Measurements from ENCODE around the gene STK38L.

Gene STK38L

GRCh38 chr12:27237790-27238771, 6.0 kb upstream of the STK38L start:
- no peaks in the 10 kb centered on the region for H3K27me3 ChIP-seq (ENCODE audit: insufficient read depth, low read length)
- H3K9me3 ChIP-seq (ENCODE audit: low read length), result no peaks in the 10 kb centered on the region
- no peak overlapping the region for H2AFZ ChIP-seq (ENCODE audit: low read depth, low read length)
- H3K4me1 ChIP-seq (ENCODE audit: insufficient read depth, low read length), result no peaks in the 10 kb centered on the region
- no peaks in the 10 kb centered on the region for H3K36me3 ChIP-seq (ENCODE audit: insufficient read depth, low read length)
- H3K4me3 ChIP-seq (ENCODE audit: low read length), result no peak overlapping the region

- no peak overlapping the region for H3K4me3 ChIP-seq (ENCODE audit: low read length)
- peak overlapping the region; percentile 80 for H2AFZ ChIP-seq (ENCODE audit: low read depth, low read length)
- no peaks in the 10 kb centered on the region for H3K36me3 ChIP-seq (ENCODE audit: insufficient read depth, low read length)
- H3K27me3 ChIP-seq (ENCODE audit: insufficient read depth, low read length), result no peaks in the 10 kb centered on the region
- peaks cover 15% of the 10 kb centered on the region for H3K4me1 ChIP-seq (ENCODE audit: insufficient read depth, low read length)
- no peaks in the 10 kb centered on the region for H3K9me3 ChIP-seq (ENCODE audit: low read length)
Measured at GRCh38 chr12:27243006-27243405, 1.1 kb upstream of the STK38L start.

- Histone ChIP-seq H3K4me3 (ENCODE audit: low read length) (peak overlapping the region; percentile 74), H3K4me1 (ENCODE audit: insufficient read depth, low read length) (peaks cover 15% of the 10 kb centered on the region), H3K36me3 (ENCODE audit: insufficient read depth, low read length) (no peaks in the 10 kb centered on the region), H3K27me3 (ENCODE audit: insufficient read depth, low read length) (no peaks in the 10 kb centered on the region), H3K9me3 (ENCODE audit: low read length) (no peaks in the 10 kb centered on the region), H2AFZ (ENCODE audit: low read depth, low read length) (peak overlapping the region; percentile 80)
Measured at GRCh38 chr12:27244689-27245488, 803 bp downstream of the STK38L start.

GRCh38 chr12:27246141-27246540, 2.1 kb downstream of the STK38L start:
- Histone ChIP-seq H3K9me3 (ENCODE audit: low read length) (no peaks in the 10 kb centered on the region), H3K4me3 (ENCODE audit: low read length) (peak overlapping the region; percentile 74), H2AFZ (ENCODE audit: low read depth, low read length) (no peak overlapping the region)

GRCh38 chr12:27246774-27247173, 2.7 kb downstream of the STK38L start:
- Histone ChIP-seq H3K9me3 (ENCODE audit: low read length) (no peaks in the 10 kb centered on the region), H3K27me3 (ENCODE audit: insufficient read depth, low read length) (no peaks in the 10 kb centered on the region), H3K4me1 (ENCODE audit: insufficient read depth, low read length) (peaks cover 15% of the 10 kb centered on the region), H2AFZ (ENCODE audit: low read depth, low read length) (no peak overlapping the region), H3K4me3 (ENCODE audit: low read length) (peak overlapping the region; percentile 74), H3K36me3 (ENCODE audit: insufficient read depth, low read length) (no peaks in the 10 kb centered on the region)

More at GRCh38 chr12:27246141-27246540, 2.1 kb downstream of the STK38L start:
- H3K4me1 ChIP-seq (ENCODE audit: insufficient read depth, low read length), result peaks cover 15% of the 10 kb centered on the region
- no peaks in the 10 kb centered on the region for H3K27me3 ChIP-seq (ENCODE audit: insufficient read depth, low read length)
- H3K36me3 ChIP-seq (ENCODE audit: insufficient read depth, low read length), result no peaks in the 10 kb centered on the region

GRCh38 chr12:27252934-27253333, 8.8 kb downstream of the STK38L start:
- Histone ChIP-seq H3K4me1 (ENCODE audit: insufficient read depth, low read length) (no peaks in the 10 kb centered on the region), H3K4me3 (ENCODE audit: low read length) (no peak overlapping the region), H2AFZ (ENCODE audit: low read depth, low read length) (no peak overlapping the region)

GRCh38 chr12:27253347-27253746, 9.3 kb downstream of the STK38L start:
- no peak overlapping the region for H2AFZ ChIP-seq (ENCODE audit: low read depth, low read length)
- H3K9me3 ChIP-seq (ENCODE audit: low read length), result peaks cover 4% of the 10 kb centered on the region
- no peaks in the 10 kb centered on the region for H3K27me3 ChIP-seq (ENCODE audit: insufficient read depth, low read length)
- no peaks in the 10 kb centered on the region for H3K36me3 ChIP-seq (ENCODE audit: insufficient read depth, low read length)
- no peak overlapping the region for H3K4me3 ChIP-seq (ENCODE audit: low read length)
- no peaks in the 10 kb centered on the region for H3K4me1 ChIP-seq (ENCODE audit: insufficient read depth, low read length)

More at GRCh38 chr12:27252934-27253333, 8.8 kb downstream of the STK38L start:
- no peaks in the 10 kb centered on the region for H3K27me3 ChIP-seq (ENCODE audit: insufficient read depth, low read length)
- no peaks in the 10 kb centered on the region for H3K36me3 ChIP-seq (ENCODE audit: insufficient read depth, low read length)
- H3K9me3 ChIP-seq (ENCODE audit: low read length), result peaks cover 4% of the 10 kb centered on the region

- no peaks in the 10 kb centered on the region for H3K36me3 ChIP-seq (ENCODE audit: insufficient read depth, low read length)
- no peaks in the 10 kb centered on the region for H3K27me3 ChIP-seq (ENCODE audit: insufficient read depth, low read length)
- H3K9me3 ChIP-seq (ENCODE audit: low read length), result peaks cover 4% of the 10 kb centered on the region
- H3K4me3 ChIP-seq (ENCODE audit: low read length), result no peak overlapping the region
- H3K4me1 ChIP-seq (ENCODE audit: insufficient read depth, low read length), result peaks cover 11% of the 10 kb centered on the region
- H2AFZ ChIP-seq (ENCODE audit: low read depth, low read length), result no peak overlapping the region
Measured at GRCh38 chr12:27255806-27256205, 11.7 kb downstream of the STK38L start.

- peaks cover 4% of the 10 kb centered on the region for H3K9me3 ChIP-seq (ENCODE audit: low read length)
- H3K4me3 ChIP-seq (ENCODE audit: low read length), result no peak overlapping the region
- H2AFZ ChIP-seq (ENCODE audit: low read depth, low read length), result no peak overlapping the region
- H3K4me1 ChIP-seq (ENCODE audit: insufficient read depth, low read length), result peaks cover 11% of the 10 kb centered on the region
- no peaks in the 10 kb centered on the region for H3K27me3 ChIP-seq (ENCODE audit: insufficient read depth, low read length)
- no peaks in the 10 kb centered on the region for H3K36me3 ChIP-seq (ENCODE audit: insufficient read depth, low read length)
Measured at GRCh38 chr12:27257104-27257843, 13.2 kb downstream of the STK38L start.

GRCh38 chr12:27260746-27261145, 16.7 kb downstream of the STK38L start:
- peaks cover 11% of the 10 kb centered on the region for H3K4me1 ChIP-seq (ENCODE audit: insufficient read depth, low read length)
- H3K36me3 ChIP-seq (ENCODE audit: insufficient read depth, low read length), result no peaks in the 10 kb centered on the region
- no peaks in the 10 kb centered on the region for H3K27me3 ChIP-seq (ENCODE audit: insufficient read depth, low read length)
- no peak overlapping the region for H3K4me3 ChIP-seq (ENCODE audit: low read length)
- H2AFZ ChIP-seq (ENCODE audit: low read depth, low read length), result no peak overlapping the region
- no peaks in the 10 kb centered on the region for H3K9me3 ChIP-seq (ENCODE audit: low read length)

- H3K36me3 ChIP-seq (ENCODE audit: insufficient read depth, low read length), result no peaks in the 10 kb centered on the region
- no peak overlapping the region for H3K4me3 ChIP-seq (ENCODE audit: low read length)
- H2AFZ ChIP-seq (ENCODE audit: low read depth, low read length), result no peak overlapping the region
- H3K9me3 ChIP-seq (ENCODE audit: low read length), result no peaks in the 10 kb centered on the region
- no peaks in the 10 kb centered on the region for H3K27me3 ChIP-seq (ENCODE audit: insufficient read depth, low read length)
- peaks cover 11% of the 10 kb centered on the region for H3K4me1 ChIP-seq (ENCODE audit: insufficient read depth, low read length)
Measured at GRCh38 chr12:27261866-27262265, 17.8 kb downstream of the STK38L start.

- H3K4me3 ChIP-seq (ENCODE audit: low read length), result no peak overlapping the region
- H2AFZ ChIP-seq (ENCODE audit: low read depth, low read length), result no peak overlapping the region
- peaks cover 4% of the 10 kb centered on the region for H3K9me3 ChIP-seq (ENCODE audit: low read length)
- H3K36me3 ChIP-seq (ENCODE audit: insufficient read depth, low read length), result no peaks in the 10 kb centered on the region
- H3K27me3 ChIP-seq (ENCODE audit: insufficient read depth, low read length), result no peaks in the 10 kb centered on the region
- H3K4me1 ChIP-seq (ENCODE audit: insufficient read depth, low read length), result peaks cover 7% of the 10 kb centered on the region
Measured at GRCh38 chr12:27270148-27270547, 26.1 kb downstream of the STK38L start.
